AG20443 (cell line): ENCODE data around the gene USH2A.
"Not testable (repeated sequence)": the region's sequence is repeated elsewhere in the genome, so short reads cannot be mapped to it uniquely, and the experiment has no call there.

Experiments
- DNase-seq: peaks from one replicate; pipeline ENCODE4 v3.0.0; 2012; ENCODE audit warnings: low spot score, mixed read lengths

The USH2A gene

DNA sequence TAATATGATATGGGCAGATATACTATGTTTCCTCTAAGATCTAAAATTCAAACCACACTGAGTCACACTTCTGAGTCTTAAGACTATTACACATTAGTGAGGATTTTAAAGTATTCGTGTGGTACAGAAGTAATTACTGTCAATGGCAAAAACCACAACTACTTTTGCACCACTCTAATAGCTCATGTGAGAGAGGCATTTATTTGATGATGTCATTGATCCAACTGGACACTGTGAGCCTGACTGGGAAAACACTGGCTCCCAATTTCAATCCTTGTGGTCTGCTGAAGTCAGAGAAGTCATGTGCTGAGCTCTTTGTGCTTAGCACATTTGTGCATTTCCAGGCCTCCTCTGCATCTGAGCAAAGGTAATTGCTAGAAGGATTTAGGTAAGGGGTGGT lies 377.8 kb downstream of the USH2A start:
- DNase-seq = peak; percentile 56

DNA sequence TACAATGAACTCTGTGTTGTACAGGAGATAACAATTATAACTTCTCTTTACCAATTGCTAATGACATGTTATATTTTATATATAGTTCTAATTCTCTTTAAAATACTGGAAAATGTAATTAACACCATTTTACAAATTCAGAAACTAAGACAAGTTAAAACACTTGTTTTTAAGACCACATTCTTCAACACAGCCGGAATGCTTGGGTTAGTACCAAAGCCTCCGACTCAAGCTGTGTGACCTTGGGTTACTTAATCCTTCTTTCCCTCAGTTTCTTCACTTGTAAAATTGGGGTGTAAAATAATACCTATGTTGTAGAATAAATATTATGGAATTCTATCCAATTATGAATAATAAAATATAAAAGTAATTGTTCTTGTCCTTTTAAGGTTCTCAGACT lies 378.7 kb downstream of the USH2A start:
- DNase-seq = no peak

DNA sequence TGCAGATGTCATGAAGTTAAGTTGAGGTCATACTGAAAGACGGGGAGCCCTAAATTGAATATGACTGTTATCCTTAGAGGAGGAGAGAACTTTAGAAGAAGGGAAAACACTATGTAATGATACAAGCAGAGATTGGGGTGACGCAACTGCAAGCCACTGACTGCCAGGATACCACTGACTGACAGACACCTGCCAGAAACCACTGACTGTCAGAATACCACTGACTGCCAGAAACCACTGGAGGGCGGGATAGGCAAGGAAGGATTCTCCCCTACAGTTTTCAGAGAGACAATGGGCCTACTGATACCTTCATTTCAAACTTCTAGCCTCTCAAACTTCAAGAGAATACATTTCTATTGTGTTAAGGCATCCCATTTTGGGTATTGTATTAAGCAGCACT lies 388.7 kb downstream of the USH2A start:
- DNase-seq = no peak

- DNase-seq = no peak
Observed at GRCh38 chr1:216032961-216033614, 390.2 kb downstream of the USH2A start.

GRCh38 chr1:216032284-216032683 lies 391.0 kb downstream of the USH2A start:
- no peak for DNase-seq

DNA sequence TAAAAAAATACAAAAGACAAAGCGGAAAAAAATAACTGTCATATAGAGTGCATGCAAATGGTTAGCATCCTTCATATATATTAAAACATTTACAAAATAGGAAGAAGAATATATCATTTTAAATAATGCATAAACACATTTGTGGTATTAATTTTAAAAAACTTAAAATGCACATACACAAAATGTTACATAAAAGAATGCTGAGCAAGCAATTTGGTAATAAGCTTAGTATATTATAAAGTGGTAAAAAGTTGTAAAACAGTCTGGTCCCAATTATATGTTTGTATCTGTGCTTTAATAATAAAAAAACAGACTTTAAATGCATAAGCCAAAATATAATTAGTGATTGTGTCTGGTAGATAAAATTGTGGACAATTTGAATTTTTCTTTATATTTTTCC lies 394.6 kb downstream of the USH2A start:
- DNase-seq = no peak

GRCh38 chr1:216024546-216024945 lies 398.7 kb downstream of the USH2A start:
- DNase-seq = no peak

GRCh38 chr1:216020743-216021345 lies 402.4 kb downstream of the USH2A start:
- DNase-seq = no peak

DNA sequence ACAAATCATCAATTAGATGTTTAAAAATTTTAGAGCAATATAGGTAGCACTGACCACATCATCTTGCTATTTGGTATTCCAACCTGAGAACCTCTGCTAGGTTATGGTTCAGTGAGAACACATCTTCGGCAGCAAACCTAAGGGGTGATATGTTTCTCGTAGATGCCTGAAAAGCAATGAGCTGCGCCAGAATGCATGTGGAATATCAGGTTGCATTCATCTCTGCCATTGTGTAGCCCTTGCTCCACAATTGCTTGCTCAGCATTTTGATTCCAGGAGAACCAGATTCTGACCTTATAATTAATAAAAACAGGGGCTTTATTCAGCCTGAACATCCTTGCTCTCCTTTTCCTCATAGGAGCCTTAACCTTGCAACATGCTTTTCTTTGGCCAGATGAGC lies 408.1 kb downstream of the USH2A start:
- no peak for DNase-seq

DNA sequence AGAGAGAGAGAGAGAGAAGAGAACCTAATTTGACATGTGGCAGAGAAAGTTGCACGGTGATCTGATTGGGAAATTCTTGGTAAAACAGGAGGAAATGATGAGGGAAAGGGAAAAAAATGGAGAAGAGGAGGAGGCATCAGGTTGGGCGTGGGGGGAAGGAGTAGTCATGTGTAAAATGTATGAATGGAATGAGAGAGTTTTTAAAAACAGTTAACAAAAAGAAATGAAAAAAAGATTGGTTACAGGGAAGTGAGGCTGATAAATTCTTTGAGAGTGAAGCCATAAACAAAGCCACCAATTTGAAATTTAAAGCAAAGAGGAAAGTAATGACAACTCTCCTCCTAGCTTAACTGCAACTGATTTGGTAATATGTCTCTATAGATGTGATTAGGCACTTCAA lies 409.2 kb downstream of the USH2A start:
- no peak for DNase-seq

- not testable (repeated sequence) for DNase-seq
Observed at GRCh38 chr1:216009456-216009855, 413.8 kb downstream of the USH2A start.

GRCh38 chr1:216005916-216006315 lies 417.3 kb downstream of the USH2A start:
- no peak for DNase-seq

DNA sequence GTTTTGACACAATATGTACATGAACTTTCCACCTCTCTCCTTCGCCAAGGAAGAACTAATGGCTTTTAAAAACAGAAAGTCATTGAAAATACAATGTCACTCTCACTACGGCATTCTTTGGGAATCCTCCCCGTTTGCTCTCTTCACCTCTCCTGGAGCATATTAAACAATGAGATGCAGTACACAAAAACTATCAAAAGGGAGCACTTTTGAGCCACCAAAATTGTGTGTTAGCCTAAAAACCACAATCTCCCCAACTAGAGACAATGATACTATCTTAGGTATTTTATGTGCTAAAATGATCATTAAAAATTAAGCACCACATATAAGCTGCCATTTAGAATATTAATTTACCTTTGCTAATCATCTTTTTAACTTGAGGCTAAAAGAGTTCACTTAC lies 430.6 kb downstream of the USH2A start:
- DNase-seq = peak; percentile 14

DNA sequence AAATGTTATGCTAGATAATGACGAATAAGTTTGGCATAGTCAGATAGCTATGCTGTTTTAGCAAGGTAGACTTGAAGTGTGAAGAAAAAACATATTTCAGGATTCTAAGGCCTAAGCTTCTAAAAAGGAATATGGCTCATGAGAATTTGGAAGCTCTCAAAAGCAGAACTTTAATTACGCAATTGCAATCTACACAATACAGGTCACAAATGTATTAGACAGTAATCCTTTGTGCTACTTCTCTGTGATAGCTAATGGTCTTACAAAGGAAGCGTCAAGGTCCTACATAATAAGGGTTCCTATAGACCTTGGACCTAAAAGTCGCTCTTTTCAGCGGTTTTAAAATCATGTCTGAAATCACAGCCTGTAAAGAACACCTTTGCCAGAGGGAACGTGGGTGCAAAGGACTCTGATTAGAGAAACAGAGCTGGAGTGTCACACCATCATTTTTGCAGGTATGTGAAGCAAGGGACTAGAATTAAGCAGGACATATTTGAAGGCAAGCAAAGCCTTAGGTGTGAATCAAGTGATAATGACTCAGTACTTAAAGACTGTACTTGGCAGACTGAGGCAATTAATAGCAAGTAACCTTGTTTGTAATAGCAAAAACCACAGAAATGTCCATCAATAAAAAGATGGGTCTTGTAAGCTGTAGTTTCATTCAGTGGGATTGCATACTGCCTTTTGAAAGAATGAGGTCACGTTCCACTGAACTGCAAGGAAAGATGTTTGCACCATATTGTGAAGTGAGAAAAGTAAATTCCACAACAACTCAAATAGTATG lies 436.0 kb downstream of the USH2A start:
- no peak for DNase-seq

GRCh38 chr1:215986401-215986800 lies 436.8 kb downstream of the USH2A start:
- no peak for DNase-seq

DNA sequence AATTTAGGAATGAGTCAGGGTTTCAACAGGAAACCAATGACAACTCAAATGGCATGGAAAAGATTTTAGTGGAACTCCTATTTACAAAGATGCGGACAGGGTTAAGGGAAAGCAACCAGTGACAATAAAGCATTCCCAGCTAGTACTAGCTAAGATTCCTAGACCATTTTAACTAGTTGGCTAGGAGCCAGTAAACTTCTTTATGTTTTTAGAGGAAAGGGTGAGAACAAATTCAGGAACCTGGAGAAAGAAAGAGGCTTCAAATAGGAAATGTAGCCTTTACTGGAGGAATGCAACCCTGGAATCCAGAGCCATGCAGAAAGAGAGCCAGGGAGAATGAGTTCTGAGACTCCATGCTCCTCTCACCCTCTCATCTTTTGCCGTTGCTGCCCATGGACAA lies 439.6 kb downstream of the USH2A start:
- DNase-seq = no peak

GRCh38 chr1:215971793-215972441 lies 451.3 kb downstream of the USH2A start:
- DNase-seq = no peak

DNA sequence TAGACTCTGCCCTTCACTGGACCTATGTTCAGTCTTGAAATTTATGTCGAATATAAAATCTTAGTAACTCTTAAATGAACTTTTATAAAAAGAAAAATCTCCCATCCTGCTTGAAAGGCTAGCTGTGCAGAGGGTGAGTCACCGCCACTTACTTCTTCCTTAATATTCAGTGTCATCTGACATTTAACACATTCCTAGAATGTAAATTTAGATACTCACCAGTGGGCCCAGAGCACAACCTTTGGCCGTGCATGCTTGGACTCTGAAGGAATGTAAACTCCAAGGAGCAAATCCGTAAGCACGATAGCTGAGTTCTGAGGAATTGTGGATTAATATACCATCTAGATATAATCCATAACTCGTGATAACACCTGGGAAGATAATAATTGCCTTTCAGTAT lies 452.8 kb downstream of the USH2A start:
- DNase-seq = no peak

- no peak for DNase-seq
Observed at GRCh38 chr1:215963621-215964020, 459.6 kb downstream of the USH2A start.

GRCh38 chr1:215963040-215963439 lies 460.2 kb downstream of the USH2A start:
- no peak for DNase-seq

DNA sequence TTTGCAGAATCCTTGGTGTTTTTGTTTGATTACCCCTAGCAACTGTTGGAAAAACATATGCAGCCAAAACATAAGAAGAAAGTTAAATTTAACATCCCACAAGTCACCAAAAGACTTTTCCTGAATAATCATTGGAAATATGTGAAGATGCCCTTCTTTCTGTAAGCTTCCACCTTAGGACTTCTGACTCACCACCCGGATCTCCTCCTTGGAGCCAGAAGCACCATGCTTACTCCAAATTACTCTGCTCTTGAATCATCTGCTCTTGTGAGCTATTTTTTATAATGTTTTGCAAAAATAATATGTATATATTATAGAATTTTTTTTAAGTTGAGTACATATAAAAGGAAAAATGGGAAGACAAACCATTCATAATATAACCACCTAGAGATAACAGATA lies 464.4 kb downstream of the USH2A start:
- no peak for DNase-seq

- no peak for DNase-seq
Observed at GRCh38 chr1:215957663-215958062, 465.6 kb downstream of the USH2A start.

DNA sequence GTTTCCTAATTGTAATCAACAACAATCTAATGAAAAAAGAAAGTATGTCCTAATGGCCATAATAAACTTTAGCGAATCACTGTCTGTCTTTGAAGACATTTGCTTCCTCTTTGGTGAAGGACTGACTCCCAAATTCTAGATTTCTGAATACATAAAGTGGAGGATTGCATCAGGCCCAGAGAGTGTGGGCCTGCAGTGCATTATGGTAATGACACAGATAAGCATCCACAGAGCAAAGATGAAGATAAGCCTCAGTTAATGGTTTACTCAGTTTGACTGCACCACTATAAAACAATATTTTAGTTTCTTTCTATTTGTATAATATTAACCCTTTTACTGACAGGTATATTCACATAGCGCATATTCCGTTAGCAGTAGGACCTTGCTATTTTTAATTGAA lies 490.7 kb downstream of the USH2A start:
- no peak for DNase-seq
